Measurements from ENCODE around the gene SEMG2. TPM values are rescaled to one million over a fixed set of nuclear protein-coding genes. Genes with fewer than 3 reads are reported as not detected.

Gene SEMG2
- total RNA-seq, 2 donors from 2014 or later: not detected

DNA sequence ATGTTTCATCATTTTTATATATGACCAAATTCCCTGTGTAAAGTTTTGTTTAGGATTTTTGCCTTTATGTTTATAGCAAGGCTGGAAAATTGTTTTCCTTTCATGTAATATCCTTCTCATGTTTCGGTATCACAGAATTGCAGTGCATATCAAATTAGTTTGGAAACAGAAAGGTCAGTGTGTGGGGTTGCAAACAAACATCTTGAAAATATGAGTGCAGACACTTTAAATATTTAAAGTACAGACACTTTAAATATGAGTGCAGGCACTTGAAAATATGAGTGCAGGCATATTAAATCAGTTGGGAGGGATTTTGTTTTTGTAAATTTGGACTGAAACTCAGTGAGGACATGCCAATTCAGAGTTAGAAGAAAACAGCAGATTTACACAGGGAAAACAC, 26.7 kb downstream of the SEMG2 start:
- H3K9me3 ChIP-seq: no peaks in the 10 kb centered on the region
- no peaks in the 10 kb centered on the region for H3K4me1 ChIP-seq
- no peak for DNase-seq
- no peaks in the 10 kb centered on the region for H3K36me3 ChIP-seq
- intact Hi-C loops (cut with DNase I): no loop called here
- no peaks in the 10 kb centered on the region for H3K27me3 ChIP-seq
- no peak overlapping the region for H3K9ac ChIP-seq (ENCODE audit: low read depth in 2 of 2, low read length in 2 of 2)
- TF ChIP-seq, protein P1, sequence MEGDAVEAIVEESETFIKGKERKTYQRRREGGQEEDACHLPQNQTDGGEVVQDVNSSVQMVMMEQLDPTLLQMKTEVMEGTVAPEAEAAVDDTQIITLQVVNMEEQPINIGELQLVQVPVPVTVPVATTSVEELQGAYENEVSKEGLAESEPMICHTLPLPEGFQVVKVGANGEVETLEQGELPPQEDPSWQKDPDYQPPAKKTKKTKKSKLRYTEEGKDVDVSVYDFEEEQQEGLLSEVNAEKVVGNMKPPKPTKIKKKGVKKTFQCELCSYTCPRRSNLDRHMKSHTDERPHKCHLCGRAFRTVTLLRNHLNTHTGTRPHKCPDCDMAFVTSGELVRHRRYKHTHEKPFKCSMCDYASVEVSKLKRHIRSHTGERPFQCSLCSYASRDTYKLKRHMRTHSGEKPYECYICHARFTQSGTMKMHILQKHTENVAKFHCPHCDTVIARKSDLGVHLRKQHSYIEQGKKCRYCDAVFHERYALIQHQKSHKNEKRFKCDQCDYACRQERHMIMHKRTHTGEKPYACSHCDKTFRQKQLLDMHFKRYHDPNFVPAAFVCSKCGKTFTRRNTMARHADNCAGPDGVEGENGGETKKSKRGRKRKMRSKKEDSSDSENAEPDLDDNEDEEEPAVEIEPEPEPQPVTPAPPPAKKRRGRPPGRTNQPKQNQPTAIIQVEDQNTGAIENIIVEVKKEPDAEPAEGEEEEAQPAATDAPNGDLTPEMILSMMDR (IDR thresholded peaks at IDR 0.05): no peak
- H3K27ac ChIP-seq: no peak overlapping the region
- H3K4me3 ChIP-seq: no peak overlapping the region

GRCh38 chr20:45248609-45249008, 27.4 kb downstream of the SEMG2 start:
- H3K36me3 ChIP-seq: no peaks in the 10 kb centered on the region
- H3K9me3 ChIP-seq: no peaks in the 10 kb centered on the region
- no peak overlapping the region for H3K9ac ChIP-seq (ENCODE audit: low read depth in 2 of 2, low read length in 2 of 2)
- no peak overlapping the region for H3K27ac ChIP-seq
- no peaks in the 10 kb centered on the region for H3K4me1 ChIP-seq
- H3K27me3 ChIP-seq: no peaks in the 10 kb centered on the region
- intact Hi-C loops (cut with DNase I): no loop called here
- H3K4me3 ChIP-seq: no peak overlapping the region
- DNase-seq: no peak
- TF ChIP-seq, protein P1 (IDR thresholded peaks at IDR 0.05): no peak

DNA sequence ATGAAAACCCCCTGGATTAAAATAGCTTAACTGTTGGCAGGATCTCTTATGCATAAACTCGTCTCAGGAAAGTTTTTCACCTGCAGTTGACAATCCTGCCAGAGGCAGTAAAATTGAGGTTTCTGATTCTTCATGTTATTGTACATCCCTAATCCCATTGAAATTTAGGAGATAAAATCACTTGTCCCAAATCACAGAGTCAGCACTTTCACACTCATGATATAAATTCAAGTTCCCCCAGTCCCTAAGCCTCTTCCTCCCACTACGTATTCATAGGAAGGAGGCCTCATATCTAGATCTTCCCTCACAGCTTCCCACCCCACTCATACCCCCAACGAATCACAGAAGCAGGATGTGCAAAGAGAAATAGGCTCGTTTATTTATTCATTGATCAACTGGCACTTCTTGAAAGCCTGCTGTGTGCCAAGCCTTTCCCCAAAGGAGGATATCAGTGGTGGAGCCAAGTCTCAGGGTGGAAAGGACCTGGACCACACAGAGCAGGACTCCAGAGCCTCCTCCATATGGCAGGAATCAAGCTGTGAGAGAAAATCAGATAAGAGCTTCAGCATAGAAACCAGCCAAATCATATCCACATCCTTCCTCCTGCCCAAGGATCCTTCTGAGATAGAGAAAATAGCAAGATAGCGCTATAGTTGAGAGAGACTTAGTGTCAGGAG, 30.8 kb downstream of the SEMG2 start:
- no peaks in the 10 kb centered on the region for H3K36me3 ChIP-seq
- no peak for DNase-seq
- H3K9ac ChIP-seq (ENCODE audit: low read depth in 2 of 2, low read length in 2 of 2): no peak overlapping the region
- no peak overlapping the region for H3K4me3 ChIP-seq
- TF ChIP-seq, protein P1 (IDR thresholded peaks at IDR 0.05): no peak
- intact Hi-C loops (cut with DNase I): no loop called here
- peaks cover 6% of the 10 kb centered on the region for H3K4me1 ChIP-seq
- no peaks in the 10 kb centered on the region for H3K9me3 ChIP-seq
- no peaks in the 10 kb centered on the region for H3K27me3 ChIP-seq
- H3K27ac ChIP-seq: no peak overlapping the region

DNA sequence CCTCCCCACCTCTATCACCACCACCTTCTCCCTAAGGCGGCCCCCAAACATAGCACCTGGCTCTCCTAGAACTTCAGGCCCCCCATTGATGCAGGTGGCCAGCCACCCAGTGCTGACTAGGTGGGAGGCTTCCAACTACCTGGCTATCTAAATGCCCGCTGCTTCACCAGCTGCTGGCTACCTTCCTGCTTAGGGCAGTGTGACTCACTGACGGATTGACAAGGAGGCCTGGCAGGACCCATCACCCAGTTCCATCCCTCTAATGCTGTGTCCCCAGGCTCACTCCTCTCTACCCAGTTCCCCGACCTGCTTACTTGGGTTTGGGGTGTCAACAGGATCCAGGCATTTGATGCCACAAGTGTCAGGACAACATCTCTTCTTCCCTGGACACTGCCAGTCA, 32.1 kb downstream of the SEMG2 start:
- Histone ChIP-seq H3K4me3 (no peak overlapping the region), H3K36me3 (no peaks in the 10 kb centered on the region), H3K4me1 (peaks cover 6% of the 10 kb centered on the region), H3K9me3 (no peaks in the 10 kb centered on the region), H3K9ac (ENCODE audit: low read depth in 2 of 2, low read length in 2 of 2) (no peak overlapping the region), H3K27me3 (no peaks in the 10 kb centered on the region), H3K27ac (no peak overlapping the region)
- no peak for DNase-seq
- TF ChIP-seq, protein P1 (IDR thresholded peaks at IDR 0.05): no peak
- intact Hi-C loops (cut with DNase I): no loop called here

DNA sequence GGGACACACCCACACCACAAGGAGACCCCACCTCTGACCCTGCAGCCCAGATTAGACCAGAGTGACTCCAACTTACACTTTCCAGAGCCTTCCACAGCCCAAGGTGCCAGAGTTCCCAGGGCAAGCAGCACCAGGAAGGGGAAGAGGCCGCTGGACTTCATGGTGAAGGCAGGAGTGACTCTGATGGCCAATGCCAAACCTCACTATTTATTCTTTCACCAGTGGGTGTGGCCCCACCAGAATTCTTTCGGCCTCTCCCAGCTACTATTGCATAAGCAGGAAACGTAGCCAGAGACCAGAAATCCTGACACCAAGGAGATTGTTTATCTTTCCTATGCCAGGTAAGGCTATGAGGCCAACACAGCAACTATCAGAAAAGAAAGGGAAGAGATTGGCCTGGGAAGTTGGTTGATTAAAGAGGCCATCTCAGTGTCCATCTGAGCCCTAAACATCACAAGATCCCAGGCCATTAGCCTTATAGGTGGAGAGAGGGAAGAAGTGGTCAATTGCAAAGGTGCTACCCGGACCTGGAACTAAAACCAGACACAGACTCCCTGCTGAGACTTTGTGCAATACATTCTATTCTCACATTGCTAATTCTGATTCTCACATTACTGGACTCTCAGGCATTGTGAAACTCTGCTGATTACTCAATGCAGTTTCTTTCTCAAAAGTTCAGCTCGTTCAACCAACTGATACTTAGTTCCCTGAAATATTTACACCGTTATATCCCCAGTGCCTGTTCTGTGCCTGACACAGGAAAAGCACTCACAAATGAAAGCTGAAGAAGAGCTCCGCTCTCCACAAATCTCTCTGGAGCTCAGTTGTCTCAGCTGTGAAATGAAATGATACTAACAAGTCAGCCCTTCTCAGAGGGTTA, 33.5 kb downstream of the SEMG2 start, which contains the start of gene SLPI:
Gene SLPI (minus strand): TSS at position 182 of the 880 bp plus-strand sequence. CDS start 21 bp downstream, at position 161.
- TF ChIP-seq, protein P1 (IDR thresholded peaks at IDR 0.05): no peak
- H3K27me3 ChIP-seq: no peaks in the 10 kb centered on the region
- intact Hi-C loops (cut with DNase I): no loop called here
- H3K4me1 ChIP-seq: peaks cover 6% of the 10 kb centered on the region
- no peaks in the 10 kb centered on the region for H3K9me3 ChIP-seq
- peak; percentile 80 for DNase-seq
- H3K27ac ChIP-seq: peak within 1 kb of the TSS; percentile 59
- H3K9ac ChIP-seq (ENCODE audit: low read depth in 2 of 2, low read length in 2 of 2): peak within 1 kb of the TSS in 1 of 2 donors; percentile 48
- H3K36me3 ChIP-seq: no peaks in the 10 kb centered on the region
- no peak within 1 kb of the TSS for H3K4me3 ChIP-seq
